IMR-90 (cell line): ENCODE measurements around the gene VAV1. TPM values are rescaled to one million over a fixed set of nuclear protein-coding genes. Genes with fewer than 3 reads are reported as not detected.

Experiments used
- ATAC-seq: fragments of 200-7000 bp; cut with Tn5 transposase; 2 replicates; pipeline ENCODE4 v1.9.1; 2020; ENCODE audit warnings: low read depth, mild to moderate bottlenecking, moderate library complexity
- BruUV-seq: library from RNA; stranded (reverse); fragments of 400-500 nt; replicated peaks from 2 replicates; lab custom pipeline; 2021; lab: Mats Ljungman, UMichigan
- CTCF ChIA-PET: fragments of 300-600 bp; formaldehyde crosslinking; extraction: SDS; loops from one replicate; lab custom pipeline; 2021; ENCODE audit warnings: antibody characterized with exemption; lab: Yijun Ruan, JAX
- POLR2A ChIA-PET: fragments of 300-600 bp; sonication (Branson Sonifier 250); formaldehyde crosslinking; loops from one replicate; lab custom pipeline; 2022; ENCODE audit warnings: antibody characterized with exemption; ENCODE audit not compliant: unreplicated experiment; lab: Charles Lee
- DNase-seq: peaks from one replicate; pipeline ENCODE4 v3.0.0; 2013
- H2AFZ ChIP-seq: replicated peaks from 2 replicates; pipeline ENCODE3; 2013; ENCODE audit warnings: low read length, mild to moderate bottlenecking; ENCODE audit not compliant: poor library complexity
- H2AK5ac ChIP-seq: 2 replicates; pipeline ENCODE4 v1.6.1; 2013; ENCODE audit warnings: low read depth, low read length, inconsistent platforms
- H2AK9ac ChIP-seq: replicated peaks from 2 replicates; pipeline ENCODE3; 2013; ENCODE audit warnings: mild to moderate bottlenecking, low read depth, low read length, moderate library complexity; ENCODE audit not compliant: poor library complexity
- H2BK120ac ChIP-seq: 2 replicates; pipeline ENCODE4 v1.6.1; 2013; ENCODE audit warnings: low read depth, low read length, inconsistent platforms
- H2BK15ac ChIP-seq: 3 replicates; pipeline ENCODE4 v1.6.1; 2013; ENCODE audit warnings: low read depth, low read length, inconsistent platforms
- H2BK20ac ChIP-seq: 2 replicates; pipeline ENCODE4 v1.6.1; 2013; ENCODE audit warnings: low read depth, mild to moderate bottlenecking, inconsistent platforms, low read length, moderate library complexity
- H2BK5ac ChIP-seq: 2 replicates; pipeline ENCODE4 v1.6.1; 2013; ENCODE audit warnings: mild to moderate bottlenecking, low read depth, low read length, inconsistent platforms; ENCODE audit not compliant: poor library complexity, severe bottlenecking
- H3K14ac ChIP-seq: replicated peaks from 2 replicates; pipeline ENCODE4 v1.6.1; 2013; ENCODE audit warnings: low read depth, low read length, inconsistent platforms
- H3K18ac ChIP-seq: 2 replicates; pipeline ENCODE4 v1.6.1; 2013; ENCODE audit warnings: low read depth, low read length, control low read depth
- H3K23ac ChIP-seq: 2 replicates; pipeline ENCODE4 v1.6.1; 2013; ENCODE audit warnings: low read depth, low read length, inconsistent platforms
- H3K27ac ChIP-seq: 2 replicates; pipeline ENCODE4 v1.5.1; 2013; ENCODE audit warnings: mild to moderate bottlenecking, control low read depth, low read length; ENCODE audit not compliant: insufficient read depth
- H3K27me3 ChIP-seq: 2 replicates; pipeline ENCODE4 v1.6.1; 2013; ENCODE audit warnings: low read length; ENCODE audit not compliant: control insufficient read depth, insufficient read depth
- H3K36me3 ChIP-seq: 2 replicates; pipeline ENCODE4 v1.6.1; 2013; ENCODE audit warnings: low read length, mixed read lengths; ENCODE audit not compliant: control insufficient read depth, insufficient read depth
- H3K4ac ChIP-seq: 2 replicates; pipeline ENCODE4 v1.6.1; 2013; ENCODE audit warnings: low read depth, low read length, inconsistent platforms
- H3K4me1 ChIP-seq: 2 replicates; pipeline ENCODE4 v1.6.1; 2013; ENCODE audit warnings: low read length, mixed read lengths; ENCODE audit not compliant: control insufficient read depth, insufficient read depth
- H3K4me2 ChIP-seq: 2 replicates; pipeline ENCODE4 v1.6.1; 2013; ENCODE audit warnings: low read depth, mild to moderate bottlenecking, control low read depth, low read length, moderate library complexity
- H3K4me3 ChIP-seq: 2 replicates; pipeline ENCODE4 v1.5.1; 2013; ENCODE audit warnings: low read depth, mild to moderate bottlenecking, control low read depth, low read length, moderate library complexity; ENCODE audit not compliant: insufficient read depth
- H3K56ac ChIP-seq: 2 replicates; pipeline ENCODE4 v1.6.1; 2013; ENCODE audit warnings: low read length, inconsistent platforms; ENCODE audit not compliant: insufficient read depth; ENCODE audit errors: extremely low read depth
- H3K79me1 ChIP-seq, 2 experiments: 2 replicates each; pipeline ENCODE4 v1.6.1; 2013; ENCODE audit warnings: low read length in 2 of 2, inconsistent platforms in 1 of 2, low read depth in 1 of 2
- H3K9ac ChIP-seq: 2 replicates; pipeline ENCODE4 v1.6.1; 2013; ENCODE audit warnings: low read depth, low read length, control low read depth
- H3K9me1 ChIP-seq: 2 replicates; pipeline ENCODE4 v1.6.1; 2013; ENCODE audit warnings: low read length, inconsistent platforms; ENCODE audit not compliant: insufficient read depth
- H3K9me3 ChIP-seq: 2 replicates; pipeline ENCODE4 v1.6.1; 2013; ENCODE audit warnings: low read length; ENCODE audit not compliant: control insufficient read depth, insufficient read depth
- H4K20me1 ChIP-seq: 2 replicates; pipeline ENCODE4 v1.6.1; 2013; ENCODE audit warnings: low read length, inconsistent platforms; ENCODE audit not compliant: insufficient read depth
- H4K5ac ChIP-seq: 2 replicates; pipeline ENCODE4 v1.6.1; 2013; ENCODE audit warnings: mild to moderate bottlenecking, low read depth, low read length, control low read depth
- H4K8ac ChIP-seq, 2 experiments: 2 replicates each; pipeline ENCODE4 v1.6.1; 2013; ENCODE audit warnings: low read depth in 2 of 2, low read length in 2 of 2, control low read depth in 1 of 2, inconsistent platforms in 1 of 2
- H4K91ac ChIP-seq: 2 replicates; pipeline ENCODE4 v1.6.1; 2013; ENCODE audit warnings: low read depth, low read length, inconsistent platforms; ENCODE audit not compliant: insufficient read depth
- BHLHE40 ChIP-seq: fragments of 150-350 bp; IDR thresholded peaks from 2 replicates; pipeline ENCODE4 v1.6.1; 2016; ENCODE audit warnings: mild to moderate bottlenecking, low read depth, low read length
- CEBPB ChIP-seq: IDR thresholded peaks from 2 replicates; pipeline ENCODE4 v1.6.1; 2012; ENCODE audit warnings: low read depth, low read length, improper control_type of control experiment
- CHD1 ChIP-seq: IDR thresholded peaks from 2 replicates; pipeline ENCODE4 v1.6.1; 2012; ENCODE audit warnings: low read depth, low read length, improper control_type of control experiment
- ELK1 ChIP-seq: fragments of 150-350 bp; IDR thresholded peaks from 2 replicates; pipeline ENCODE4 v1.6.1; 2016; ENCODE audit warnings: low read depth, mild to moderate bottlenecking, low read length, moderate library complexity, borderline replicate concordance
- MAFK ChIP-seq: IDR thresholded peaks from 2 replicates; pipeline ENCODE4 v1.6.1; 2012; ENCODE audit warnings: low read depth, low read length, improper control_type of control experiment
- MAZ ChIP-seq: IDR thresholded peaks from 2 replicates; pipeline ENCODE4 v1.6.1; 2012; ENCODE audit warnings: low read depth, mild to moderate bottlenecking, low read length, improper control_type of control experiment, moderate library complexity, borderline replicate concordance
- MXI1 ChIP-seq: IDR thresholded peaks from 2 replicates; pipeline ENCODE4 v1.6.1; 2012; ENCODE audit warnings: low read depth, mild to moderate bottlenecking, low read length, moderate library complexity, borderline replicate concordance
- NFE2L2 ChIP-seq: fragments of 150-350 bp; IDR thresholded peaks from 2 replicates; pipeline ENCODE4 v1.6.1; 2016; ENCODE audit warnings: low read depth, mild to moderate bottlenecking, low read length
- POLR2A ChIP-seq: IDR thresholded peaks from 2 replicates; pipeline ENCODE4 v1.6.1; 2012; ENCODE audit warnings: mild to moderate bottlenecking, low read depth, low read length
- RAD21 ChIP-seq: IDR thresholded peaks from 2 replicates; pipeline ENCODE4 v1.6.1; 2012; ENCODE audit warnings: low read length, improper control_type of control experiment
- RCOR1 ChIP-seq: IDR thresholded peaks from 2 replicates; pipeline ENCODE4 v1.6.1; 2012; ENCODE audit warnings: mild to moderate bottlenecking, low read length, improper control_type of control experiment; ENCODE audit not compliant: insufficient replicate concordance
- RFX5 ChIP-seq: IDR thresholded peaks from 2 replicates; pipeline ENCODE4 v1.8.0; 2012; ENCODE audit warnings: low read depth, mild to moderate bottlenecking, low read length, moderate library complexity
- SMC3 ChIP-seq: fragments of 150-350 bp; IDR thresholded peaks from 2 replicates; pipeline ENCODE4 v1.6.1; 2016; ENCODE audit warnings: low read depth, mild to moderate bottlenecking, antibody characterized with exemption, low read length, moderate library complexity
- USF2 ChIP-seq: fragments of 150-350 bp; IDR thresholded peaks from 2 replicates; pipeline ENCODE4 v1.6.1; 2017; ENCODE audit warnings: mild to moderate bottlenecking, antibody characterized with exemption, low read length, low read depth
- WGBS, 2 experiments: methylation state at CpG; one replicate each; pipeline versions ENCODE4 v1.1.5 to v1.1.7; 2013; ENCODE audit warnings: missing lambda C conversion rate in 2 of 2; ENCODE audit not compliant: insufficient read length in 1 of 2; ENCODE audit errors: extremely low coverage in 2 of 2; 5-methylcytosine and 5-hydroxymethylcytosine counted together
- dilution Hi-C: fragments of 300-500 bp; cut with HindIII; formaldehyde crosslinking; loops from one replicate; pipeline ENCODE4 v1.14.3; 2018; ENCODE audit warnings: low sequenced_read_pairs; ENCODE audit not compliant: unreplicated experiment
- in situ Hi-C: fragments of 300-500 bp; cut with MboI; formaldehyde crosslinking; loops from 3 replicates; pipeline ENCODE4 v1.14.3; 2019; ENCODE audit warnings: low sequenced_read_pairs, inconsistent platforms, mixed read lengths
- intact Hi-C: fragments of 100-400 bp; cut with micrococcal nuclease; formaldehyde crosslinking; loops from 2 replicates; pipeline ENCODE4 v1.10.0; 2022
- polyA plus RNA-seq, 3 experiments: library from polyadenylated mRNA; depleted of rRNA; stranded (reverse); fragments of >200 nt; gene quantifications; 2 replicates each; pipeline ENCODE4 v1.2.3, GENCODE V29; 2012; ENCODE audit warnings: low replicate concordance in 1 of 3
- total RNA-seq: library from RNA; depleted of rRNA; stranded (reverse); fragments of >200 nt; gene quantifications from 2 replicates; pipeline ENCODE4 v1.2.3, GENCODE V29; 2012

The VAV1 gene
- total and polyA plus RNA-seq, 2 of the 4 experiments (the other 2 are of a cell fraction) = not detected

GRCh38 chr19:6736169-6736916 lies 36.2 kb upstream of the VAV1 start:
- peak overlapping the region; percentile 99 for H2AFZ ChIP-seq
- peaks cover 13% of the 10 kb centered on the region for H3K4me1 ChIP-seq
- H3K56ac ChIP-seq = peak overlapping the region; percentile 76
- H3K18ac ChIP-seq = peak overlapping the region; percentile 25; the same call in 1 of the 2 replicates
- no peaks in the 10 kb centered on the region for H3K9me3 ChIP-seq
- H2BK20ac ChIP-seq = no peak overlapping the region
- CTCF ChIA-PET = interaction anchor here (0.7 to 3.6 kb wide), 5 partner anchors 15 to 267 kb away, joined by 3 to 25 read pairs (median 3); no protein-coding TSS in a partner anchor
- intact Hi-C loops = loop anchor here (1.0 to 10.0 kb wide), 7 partner anchors 104 to 609 kb away; partner anchors contain the start of genes ALKBH7, KHSRP, TNFSF9 and ZNF557
- H2BK120ac ChIP-seq = peak overlapping the region; percentile 56
- H4K91ac ChIP-seq = peak overlapping the region; percentile 44
- H3K9me1 ChIP-seq = peaks cover 7% of the 10 kb centered on the region; the same call in 1 of the 2 replicates
- in situ Hi-C loops = loop anchor here (10.0 kb wide), 2 partner anchors 128 to 222 kb away; no protein-coding TSS in a partner anchor
- H2AK9ac ChIP-seq = peak overlapping the region; percentile 98
- dilution Hi-C loops = no loop called here
- H3K14ac ChIP-seq = peak overlapping the region; percentile 90
- no peaks in the 10 kb centered on the region for H4K20me1 ChIP-seq
- H3K23ac ChIP-seq = peak overlapping the region; percentile 92
- H2AK5ac ChIP-seq = peak overlapping the region; percentile 72
- H3K4me2 ChIP-seq = peak overlapping the region; percentile 85
- peak overlapping the region; percentile 89 for H3K27ac ChIP-seq
- WGBS, 2 experiments = 27% methylated on average over 8 of the region's 25 CpGs; no CpG with 5 or more reads in 1 of the 2 experiments
- ATAC-seq (peak; percentile 19), DNase-seq (peak; percentile 87)
- POLR2A ChIA-PET = no interaction called here
- peak overlapping the region; percentile 88 for H3K4ac ChIP-seq
- H3K9ac ChIP-seq = peak overlapping the region; percentile 66
- no TSS peak for BruUV-seq
- no peaks in the 10 kb centered on the region for H3K27me3 ChIP-seq
- peak overlapping the region; percentile 19 to 88; a peak in 3 of 4 replicates for H4K8ac ChIP-seq
- peak overlapping the region; percentile 55 for H4K5ac ChIP-seq
- H3K79me1 ChIP-seq = peaks cover 0 to 45% of the 10 kb centered on the region in 2 experiments; a peak in 3 of 4 replicates
- H2BK5ac ChIP-seq = peak overlapping the region; percentile 46
- H3K36me3 ChIP-seq = peaks cover 11% of the 10 kb centered on the region; the same call in 1 of the 2 replicates
- peak overlapping the region; percentile 58 for H3K4me3 ChIP-seq
- H2BK15ac ChIP-seq = no peak overlapping the region
- TF ChIP-seq BHLHE40 = no peak
- TF ChIP-seq CEBPB = peak; percentile 53; the same call in 1 of the 2 replicates
- no peak for TF ChIP-seq NFE2L2
- no peak for TF ChIP-seq RFX5
- no peak for TF ChIP-seq CHD1
- peak; percentile 53 for TF ChIP-seq RAD21
- peak; percentile 51 for TF ChIP-seq SMC3
- no peak for TF ChIP-seq ELK1
- peak; percentile 49; the same call in 1 of the 2 replicates for TF ChIP-seq POLR2A
- TF ChIP-seq MAFK = no peak
- TF ChIP-seq MAZ = no peak
- no peak for TF ChIP-seq MXI1
- 0 out of 2 replicates have a peak, but pooled peaks have one; percentile 3 for TF ChIP-seq USF2
- no peak for TF ChIP-seq RCOR1
